Tibial nerve (tissue), 4 donors: ENCODE data around the gene RNF213. TPM values are rescaled to one million over a fixed set of nuclear protein-coding genes. Genes with fewer than 3 reads are reported as not detected.
"Not testable (repeated sequence)": the region's sequence is repeated elsewhere in the genome, so short reads cannot be mapped to it uniquely, and the experiment has no call there.

Experiments
- DNase-seq, 2 donors: peaks; one replicate each; pipeline ENCODE4 v3.0.0-alpha.2; 2019; ENCODE audit warnings: low spot score in 2 of 2
- H3K27ac ChIP-seq, 4 donors: fragments of 200-600 bp; sonication (generic) in 3 of 4; one replicate each; pipeline ENCODE4 v1.5.1; 2017 to 2019; ENCODE audit warnings: mild to moderate bottlenecking in 1 of 4
- H3K27me3 ChIP-seq, 2 donors: fragments of 200-600 bp; sonication (generic) in 1 of 2; one replicate each; pipeline versions ENCODE4 v1.5.1 to v1.6.0; 2017 to 2019
- H3K36me3 ChIP-seq, 3 donors: fragments of 200-600 bp; sonication (generic); one replicate each; pipeline ENCODE4 v1.5.1; 2018 to 2019
- H3K4me1 ChIP-seq, 4 donors: fragments of 200-600 bp; sonication (generic) in 3 of 4; one replicate each; pipeline ENCODE4 v1.5.1; 2017 to 2019
- H3K4me3 ChIP-seq, 4 donors: fragments of 200-600 bp; sonication (generic) in 3 of 4; one replicate each; pipeline ENCODE4 v1.5.1; 2017 to 2019; ENCODE audit warnings: mild to moderate bottlenecking in 1 of 4, moderate library complexity in 1 of 4
- H3K9me3 ChIP-seq, 4 donors: fragments of 200-600 bp; sonication (generic) in 3 of 4; one replicate each; pipeline ENCODE4 v1.5.1; 2017 to 2019
- EP300 ChIP-seq, 2 donors: sonication (generic); formaldehyde crosslinking; IDR thresholded peaks; one replicate each; pipeline ENCODE4 v1.6.1; 2017; ENCODE audit warnings: antibody characterized with exemption in 2 of 2, mild to moderate bottlenecking in 1 of 2
- POLR2A ChIP-seq, 2 donors: fragments of 450-650 bp; IDR thresholded peaks; one replicate each; pipeline ENCODE4 v1.6.1; 2017; ENCODE audit warnings: antibody characterized with exemption in 2 of 2, mild to moderate bottlenecking in 2 of 2, moderate library complexity in 2 of 2
- WGBS, 2 donors: methylation state at CpG; one replicate each; pipeline ENCODE4 v1.1.5; 2018; 5-methylcytosine and 5-hydroxymethylcytosine counted together
- total RNA-seq, 4 donors: library from RNA; depleted of rRNA; stranded (reverse); fragments of >200 nt; gene quantifications; one replicate each; pipeline ENCODE4 v1.1.0, GENCODE V29; 2016
- TF ChIP-seq, protein P1 (sequence below), 5 experiments: fragments of 200-600 bp in 3 of 5; fragments of 450-650 bp in 2 of 5; sonication (generic) in 3 of 5; IDR thresholded peaks; one replicate each; pipeline ENCODE4 v1.5.1; 2016 to 2019; ENCODE audit warnings: antibody characterized with exemption in 5 of 5, mild to moderate bottlenecking in 3 of 5, moderate library complexity in 2 of 5

The RNF213 gene
- total RNA-seq, 4 donors from 2014 or later, result 107 to 148 (median 119) TPM

DNA sequence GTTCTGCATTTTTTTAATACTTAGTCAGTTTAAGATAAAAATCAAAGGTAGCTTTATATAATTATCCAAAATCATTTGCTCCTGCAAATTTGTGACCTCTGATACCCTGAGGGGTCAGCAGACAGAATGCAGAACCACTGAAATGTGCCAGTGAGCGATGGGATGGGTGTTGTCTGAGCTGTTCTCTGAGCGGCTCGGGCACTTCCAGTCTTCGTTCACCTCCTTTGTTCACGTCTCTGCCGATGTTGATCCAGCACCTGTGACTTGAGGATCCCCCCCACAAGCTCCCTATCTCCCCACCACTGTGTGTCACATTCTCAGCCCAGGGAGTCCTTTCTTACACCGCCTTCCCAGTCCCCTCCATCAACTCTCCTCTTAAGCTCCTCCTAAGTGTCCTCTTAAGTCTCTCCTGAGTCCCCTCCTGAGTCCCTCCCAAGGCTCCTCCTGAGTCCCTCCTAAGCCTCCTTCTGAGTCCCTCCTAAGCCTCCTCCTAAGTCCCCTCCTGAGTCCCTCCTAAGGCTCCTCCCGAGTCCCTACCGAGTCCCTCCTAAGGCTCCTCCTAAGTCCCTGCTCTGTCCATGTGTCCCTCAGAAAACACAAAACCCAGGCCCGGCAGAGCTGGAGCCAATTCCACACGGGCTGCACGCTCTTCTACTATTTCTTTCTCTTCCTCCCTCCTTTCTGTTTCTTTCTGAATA is 47.5 kb downstream of the RNF213 start:
- TF ChIP-seq EP300 (IDR thresholded peaks at IDR 0.05), result no peak
- H3K4me3 ChIP-seq, result no peak overlapping the region
- peaks cover 2 to 98% (median 36%) of the 10 kb centered on the region in 3 donors for H3K36me3 ChIP-seq
- H3K27ac ChIP-seq, result no peak overlapping the region
- H3K9me3 ChIP-seq, result peaks cover 0 to 19% (median 4%) of the 10 kb centered on the region in 4 donors
- WGBS, 2 donors, result 67 to 80% methylated on average over 12 of the region's 12 CpGs
- no peaks in the 10 kb centered on the region for H3K27me3 ChIP-seq
- no peaks in the 10 kb centered on the region for H3K4me1 ChIP-seq
- no peak for DNase-seq

DNA sequence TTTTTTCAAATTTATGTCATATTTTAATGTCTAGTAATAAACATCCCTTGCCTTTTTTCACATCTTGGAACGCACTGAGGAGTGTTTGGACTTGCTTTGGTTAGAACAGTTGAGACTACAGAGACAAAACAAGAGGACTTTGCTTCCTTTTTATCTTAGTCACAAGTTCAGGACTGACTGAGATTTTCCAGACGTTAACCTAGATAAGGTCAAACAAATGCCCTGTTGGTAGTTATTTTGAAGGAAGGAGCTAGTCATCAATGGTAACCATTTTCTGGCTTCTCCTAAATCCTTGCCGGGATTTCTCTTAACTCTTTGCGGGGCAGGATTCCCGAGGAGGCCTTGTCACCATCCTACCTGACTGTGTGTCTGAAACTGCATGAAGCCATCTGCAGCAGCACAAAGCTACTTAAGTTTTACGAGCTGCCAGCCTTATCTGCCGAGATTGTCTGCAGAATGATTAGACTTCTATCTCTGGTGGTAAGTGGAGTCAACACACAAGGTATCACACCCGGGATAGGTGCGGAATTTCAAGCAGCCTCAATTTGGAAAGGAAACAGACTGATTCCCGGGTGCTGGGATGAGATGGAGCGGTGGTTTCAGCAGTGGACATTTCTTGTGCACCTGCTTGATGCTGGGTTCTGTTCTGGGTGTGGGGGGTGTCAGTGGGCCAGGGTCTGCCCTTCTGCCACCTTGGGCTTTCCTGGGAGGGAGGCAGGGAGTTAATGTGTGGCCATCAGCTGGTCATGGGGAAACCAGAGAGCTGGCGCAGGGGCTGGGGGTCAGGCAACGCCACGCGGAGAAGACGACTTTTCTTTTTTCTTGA is 48.3 kb downstream of the RNF213 start:
- 76 to 80% methylated on average over 16 of the region's 16 CpGs for WGBS, 2 donors
- peaks cover 0 to 11% (median 2%) of the 10 kb centered on the region in 4 donors for H3K9me3 ChIP-seq
- no peaks in the 10 kb centered on the region for H3K4me1 ChIP-seq
- H3K27me3 ChIP-seq, result no peaks in the 10 kb centered on the region
- no peak overlapping the region for H3K27ac ChIP-seq
- DNase-seq, result no peak
- no peak overlapping the region for H3K4me3 ChIP-seq
- TF ChIP-seq, protein P1, sequence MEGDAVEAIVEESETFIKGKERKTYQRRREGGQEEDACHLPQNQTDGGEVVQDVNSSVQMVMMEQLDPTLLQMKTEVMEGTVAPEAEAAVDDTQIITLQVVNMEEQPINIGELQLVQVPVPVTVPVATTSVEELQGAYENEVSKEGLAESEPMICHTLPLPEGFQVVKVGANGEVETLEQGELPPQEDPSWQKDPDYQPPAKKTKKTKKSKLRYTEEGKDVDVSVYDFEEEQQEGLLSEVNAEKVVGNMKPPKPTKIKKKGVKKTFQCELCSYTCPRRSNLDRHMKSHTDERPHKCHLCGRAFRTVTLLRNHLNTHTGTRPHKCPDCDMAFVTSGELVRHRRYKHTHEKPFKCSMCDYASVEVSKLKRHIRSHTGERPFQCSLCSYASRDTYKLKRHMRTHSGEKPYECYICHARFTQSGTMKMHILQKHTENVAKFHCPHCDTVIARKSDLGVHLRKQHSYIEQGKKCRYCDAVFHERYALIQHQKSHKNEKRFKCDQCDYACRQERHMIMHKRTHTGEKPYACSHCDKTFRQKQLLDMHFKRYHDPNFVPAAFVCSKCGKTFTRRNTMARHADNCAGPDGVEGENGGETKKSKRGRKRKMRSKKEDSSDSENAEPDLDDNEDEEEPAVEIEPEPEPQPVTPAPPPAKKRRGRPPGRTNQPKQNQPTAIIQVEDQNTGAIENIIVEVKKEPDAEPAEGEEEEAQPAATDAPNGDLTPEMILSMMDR (IDR thresholded peaks at IDR 0.05), result no peak
- no peak for TF ChIP-seq POLR2A (IDR thresholded peaks at IDR 0.05)
- TF ChIP-seq EP300 (IDR thresholded peaks at IDR 0.05), result no peak
- H3K36me3 ChIP-seq, result peaks cover 2 to 94% (median 28%) of the 10 kb centered on the region in 3 donors

DNA sequence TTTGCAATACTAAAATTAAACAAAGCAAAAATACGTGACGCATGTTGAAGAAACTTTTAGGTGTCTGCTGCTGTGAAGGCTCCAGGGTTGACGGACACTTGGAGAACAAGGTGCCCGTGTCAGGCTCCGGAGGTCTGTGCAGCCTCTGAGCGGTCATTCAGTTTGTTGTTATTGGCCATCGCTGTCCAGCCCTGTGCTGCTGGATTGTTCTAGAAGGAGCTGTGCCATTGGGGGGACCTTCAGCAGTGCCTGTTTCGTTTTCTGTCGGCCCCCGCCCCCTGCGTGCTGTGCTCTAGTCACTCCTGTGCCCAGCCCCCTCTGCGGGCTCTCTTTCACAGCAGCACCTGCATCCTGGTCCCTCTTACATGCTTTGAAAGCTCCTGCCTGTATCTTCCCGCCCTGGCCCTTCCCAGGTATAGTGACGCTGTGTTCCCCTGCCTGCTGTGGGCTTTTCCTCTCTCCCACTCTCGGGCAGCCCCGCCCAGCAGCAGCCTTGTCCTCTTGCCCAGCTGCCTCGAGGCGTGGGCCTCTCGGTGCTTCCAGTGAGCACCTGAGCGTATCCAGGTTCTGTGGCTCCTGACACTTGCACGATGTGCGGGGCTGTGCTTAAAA is 50.7 kb downstream of the RNF213 start:
- no peak for DNase-seq
- WGBS, 2 donors, result 91 to 92% methylated on average over 22 of the region's 22 CpGs

DNA sequence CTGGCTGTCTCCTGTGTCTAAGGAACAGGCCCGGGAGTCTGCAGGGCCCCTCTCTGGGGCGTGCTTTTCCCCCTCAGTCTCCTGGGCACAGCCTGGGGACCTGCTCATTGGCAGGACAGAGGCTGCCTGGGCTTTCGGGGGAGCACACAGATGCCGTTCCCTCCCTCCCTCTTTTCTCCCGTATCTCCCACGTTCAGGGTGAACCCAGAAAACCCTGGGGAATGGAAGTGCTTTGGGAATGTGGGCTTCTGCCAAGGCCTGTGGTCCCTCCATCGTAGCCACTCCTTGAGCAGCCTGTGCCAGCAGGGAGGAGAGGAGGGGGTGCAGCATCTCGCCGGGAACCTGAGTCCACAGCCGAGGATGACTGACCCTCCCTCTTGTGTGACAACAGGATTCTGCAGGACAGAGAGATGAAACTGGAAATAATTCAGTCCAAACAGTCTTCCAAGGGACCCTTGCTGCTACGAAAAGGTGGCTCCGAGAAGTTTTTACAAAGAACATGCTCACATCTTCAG is 52.0 kb downstream of the RNF213 start:
- Histone ChIP-seq H3K4me1 (no peaks in the 10 kb centered on the region), H3K9me3 (no peaks in the 10 kb centered on the region), H3K27ac (no peak overlapping the region), H3K27me3 (no peaks in the 10 kb centered on the region), H3K36me3 (peaks cover 0 to 76% (median 33%) of the 10 kb centered on the region in 3 donors), H3K4me3 (no peak overlapping the region)
- no peak for DNase-seq
- no peak for TF ChIP-seq POLR2A (IDR thresholded peaks at IDR 0.05)
- TF ChIP-seq, protein P1 (IDR thresholded peaks at IDR 0.05), result no peak
- no peak for TF ChIP-seq EP300 (IDR thresholded peaks at IDR 0.05)
- WGBS, 2 donors, result 95 to 96% methylated on average over 12 of the region's 12 CpGs

More for the DNA sequence above, 50.7 kb downstream of the RNF213 start:
- Histone ChIP-seq H3K9me3 (no peaks in the 10 kb centered on the region), H3K4me1 (no peaks in the 10 kb centered on the region), H3K4me3 (no peak overlapping the region), H3K27ac (no peak overlapping the region), H3K27me3 (no peaks in the 10 kb centered on the region), H3K36me3 (peaks cover 0 to 76% (median 26%) of the 10 kb centered on the region in 3 donors)
- TF ChIP-seq POLR2A (IDR thresholded peaks at IDR 0.05) (no peak), EP300 (IDR thresholded peaks at IDR 0.05) (no peak)
- TF ChIP-seq, protein P1 (IDR thresholded peaks at IDR 0.05), result no peak

DNA sequence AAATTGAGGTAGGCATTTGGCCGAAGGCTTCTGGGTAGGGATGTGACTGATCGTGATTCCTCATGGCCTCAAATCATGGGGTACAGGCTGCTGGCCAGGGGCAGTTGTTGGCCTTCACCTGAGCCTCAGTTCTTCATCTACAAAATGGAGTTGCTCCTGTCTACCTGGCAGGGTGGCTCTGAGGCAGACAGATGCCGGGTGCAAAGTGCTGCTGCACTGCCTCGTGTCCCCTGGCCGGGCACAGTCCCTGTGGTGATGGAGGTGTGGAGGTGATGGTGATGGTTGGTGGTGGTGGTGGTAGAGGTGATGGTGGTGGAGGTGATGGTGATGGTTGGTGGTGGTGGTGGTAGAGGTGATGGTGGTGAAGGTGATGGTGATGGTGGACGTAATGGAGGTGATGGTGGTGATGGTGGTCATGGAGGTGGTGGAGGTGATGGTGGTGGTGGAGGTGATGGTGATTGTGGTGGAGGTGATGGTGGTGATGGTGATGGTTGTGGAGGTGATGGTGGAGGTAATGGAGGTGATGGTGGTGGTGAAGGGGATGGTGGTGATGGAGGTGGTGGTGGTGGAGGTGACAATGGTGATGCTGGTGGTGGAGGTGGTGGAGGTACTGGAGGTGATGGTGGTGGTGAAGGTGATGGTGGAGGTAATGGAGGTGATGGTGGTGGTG is 52.6 kb downstream of the RNF213 start:
- Histone ChIP-seq H3K27ac (no peak overlapping the region), H3K36me3 (peaks cover 0 to 76% (median 33%) of the 10 kb centered on the region in 3 donors), H3K4me1 (no peaks in the 10 kb centered on the region), H3K4me3 (no peak overlapping the region), H3K27me3 (no peaks in the 10 kb centered on the region), H3K9me3 (no peaks in the 10 kb centered on the region)
- 96 to 99% methylated on average over 6 of the region's 6 CpGs for WGBS, 2 donors
- no peak for TF ChIP-seq EP300 (IDR thresholded peaks at IDR 0.05)
- TF ChIP-seq POLR2A (IDR thresholded peaks at IDR 0.05), result no peak
- TF ChIP-seq, protein P1 (IDR thresholded peaks at IDR 0.05), result no peak
- DNase-seq, result no peak

DNA sequence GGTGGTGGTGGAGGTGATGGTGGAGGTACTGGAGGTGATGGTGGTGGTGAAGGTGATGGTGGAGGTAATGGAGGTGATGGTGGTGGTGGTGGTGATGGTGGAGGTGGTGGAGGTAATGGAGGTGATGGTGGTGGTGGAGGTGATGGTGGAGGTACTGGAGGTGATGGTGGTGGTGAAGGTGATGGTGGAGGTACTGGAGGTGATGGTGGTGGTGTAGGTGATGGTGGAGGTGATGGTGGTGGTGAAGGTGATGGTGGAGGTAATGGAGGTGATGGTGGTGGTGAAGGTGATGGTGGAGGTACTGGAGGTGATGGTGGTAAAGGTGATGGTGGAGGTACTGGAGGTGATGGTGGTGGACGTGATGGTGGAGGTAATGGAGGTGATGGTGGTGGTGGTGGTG is 53.3 kb downstream of the RNF213 start:
- peaks cover 0 to 76% (median 31%) of the 10 kb centered on the region in 3 donors for H3K36me3 ChIP-seq
- not testable (repeated sequence) for H3K4me3 ChIP-seq, H3K9me3 ChIP-seq, H3K4me1 ChIP-seq, H3K27me3 ChIP-seq, DNase-seq, H3K27ac ChIP-seq
- WGBS, 2 donors, result 94 to 100% methylated on average over 1 of the region's 1 CpG
